Ascending aorta (tissue), 2 donors: ENCODE results near the gene ZNF398. TPM values are rescaled to one million over a fixed set of nuclear protein-coding genes. Genes with fewer than 3 reads are reported as not detected.

Source experiments
- DNase-seq, 2 donors: peaks; one replicate each; pipeline ENCODE4 v3.0.0-alpha.2; 2019; ENCODE audit warnings: low spot score in 2 of 2
- H3K27ac ChIP-seq, 2 donors: fragments of 200-600 bp; sonication (generic); one replicate each; pipeline ENCODE4 v1.5.1; 2016 to 2017; ENCODE audit warnings: mild to moderate bottlenecking in 1 of 2
- H3K27me3 ChIP-seq: fragments of 200-600 bp; sonication (generic); one replicate; pipeline ENCODE4 v1.5.1; 2017
- H3K36me3 ChIP-seq, 2 donors: fragments of 200-600 bp; sonication (generic); one replicate each; pipeline ENCODE4 v1.5.1; 2016
- H3K4me1 ChIP-seq, 2 donors: fragments of 200-600 bp; sonication (generic); one replicate each; pipeline ENCODE4 v1.5.1; 2016 to 2017; ENCODE audit warnings: mild to moderate bottlenecking in 1 of 2
- H3K4me3 ChIP-seq, 2 donors: fragments of 200-600 bp; sonication (generic); one replicate each; pipeline ENCODE4 v1.5.1; 2016 to 2017; ENCODE audit warnings: mild to moderate bottlenecking in 1 of 2
- H3K9me3 ChIP-seq, 2 donors: fragments of 200-600 bp; sonication (generic); one replicate each; pipeline ENCODE4 v1.5.1; 2016
- CTCF ChIP-seq, 3 experiments: fragments of 200-600 bp in 2 of 3; fragments of 450-650 bp in 1 of 3; sonication (generic) in 2 of 3; IDR thresholded peaks; one replicate each; pipeline ENCODE4 v1.5.1; 2016 to 2019; ENCODE audit warnings: antibody characterized with exemption in 3 of 3, mild to moderate bottlenecking in 1 of 3, moderate library complexity in 1 of 3
- intact Hi-C: fragments of 100-400 bp; cut with DNase I; formaldehyde crosslinking; loops from one replicate; pipeline ENCODE4 v1.15.1; 2023
- total RNA-seq: library from RNA; depleted of rRNA; stranded (reverse); fragments of >200 nt; gene quantifications from one replicate; pipeline ENCODE4 v1.1.0, GENCODE V29; 2016

The ZNF398 gene
- total RNA-seq, 1 donor from 2014 or later: 19.6 TPM

GRCh38 chr7:149104214-149104613 is 43.0 kb upstream of the ZNF398 start:
- TF ChIP-seq CTCF (IDR thresholded peaks at IDR 0.05): no peak
- Histone ChIP-seq H3K4me1 (no peaks in the 10 kb centered on the region), H3K36me3 (no peaks in the 10 kb centered on the region), H3K27ac (no peak overlapping the region), H3K4me3 (no peak overlapping the region), H3K27me3 (no peaks in the 10 kb centered on the region), H3K9me3 (no peaks in the 10 kb centered on the region)
- no peak for DNase-seq
- intact Hi-C loops: no loop called here

GRCh38 chr7:149104749-149105148 is 42.5 kb upstream of the ZNF398 start:
- Histone ChIP-seq H3K9me3 (no peaks in the 10 kb centered on the region), H3K4me3 (no peak overlapping the region), H3K27me3 (no peaks in the 10 kb centered on the region), H3K4me1 (no peaks in the 10 kb centered on the region), H3K27ac (no peak overlapping the region), H3K36me3 (no peaks in the 10 kb centered on the region)
- DNase-seq: no peak
- TF ChIP-seq CTCF (IDR thresholded peaks at IDR 0.05): no peak
- intact Hi-C loops: no loop called here

DNA sequence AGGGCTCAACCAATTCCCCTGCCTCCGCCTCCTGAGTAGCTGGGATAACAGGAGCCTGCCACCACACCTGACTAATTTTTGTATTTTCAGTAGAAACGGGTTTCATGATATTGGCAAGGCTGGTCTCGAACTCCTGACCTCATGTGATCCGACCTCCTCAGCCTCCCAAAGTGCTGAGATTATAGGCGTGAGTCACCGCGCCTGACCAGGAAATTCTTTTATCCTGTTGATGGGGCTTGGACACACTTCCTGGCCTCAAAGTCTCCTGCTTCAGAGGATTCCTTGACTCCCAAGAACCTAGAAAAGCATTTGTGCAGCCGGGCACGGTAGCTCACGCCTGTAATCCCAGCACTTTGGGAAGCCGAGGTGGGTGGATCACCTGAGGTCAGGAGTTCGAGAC is 37.3 kb upstream of the ZNF398 start:
- no peak overlapping the region for H3K27ac ChIP-seq
- H3K4me3 ChIP-seq: no peak overlapping the region
- H3K4me1 ChIP-seq: no peaks in the 10 kb centered on the region
- no peak for DNase-seq
- H3K9me3 ChIP-seq: no peaks in the 10 kb centered on the region
- no peaks in the 10 kb centered on the region for H3K36me3 ChIP-seq
- no peaks in the 10 kb centered on the region for H3K27me3 ChIP-seq
- no peak for TF ChIP-seq CTCF (IDR thresholded peaks at IDR 0.05)
- intact Hi-C loops: no loop called here

DNA sequence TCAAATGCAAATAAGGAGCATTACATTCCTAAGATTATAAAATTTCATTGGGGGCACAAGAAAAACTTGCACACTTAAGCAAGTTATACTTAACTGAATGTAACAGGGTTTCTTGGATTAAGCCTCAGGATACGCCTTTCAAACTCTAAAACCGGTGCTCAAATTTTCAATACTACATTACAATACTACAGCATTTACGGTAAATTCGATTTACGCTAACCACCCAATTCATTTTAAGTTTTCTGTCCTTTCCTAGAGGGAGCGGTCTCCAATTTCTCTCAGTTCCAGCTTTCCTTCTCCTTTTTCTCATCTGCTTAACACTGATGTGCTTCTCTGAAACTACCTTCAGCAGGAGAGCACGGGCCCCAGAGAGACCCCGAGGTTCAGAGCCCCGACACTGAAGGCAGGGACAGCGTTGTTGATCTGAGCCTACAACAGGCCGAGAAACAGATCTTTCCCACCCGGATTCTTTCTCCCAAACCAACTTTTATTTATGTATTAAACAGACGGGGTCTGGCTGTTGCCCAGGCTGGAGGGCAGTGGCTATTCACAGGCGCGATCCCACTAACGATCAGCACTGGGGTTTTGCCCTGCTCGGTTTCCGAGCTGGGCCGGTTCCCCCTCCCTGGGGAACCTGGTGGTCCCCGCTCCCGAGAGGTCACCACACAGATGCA is 21.9 kb upstream of the ZNF398 start:
- H3K9me3 ChIP-seq: no peaks in the 10 kb centered on the region
- H3K36me3 ChIP-seq: no peaks in the 10 kb centered on the region
- DNase-seq: no peak
- H3K4me1 ChIP-seq: peaks cover 6 to 8% of the 10 kb centered on the region in 2 donors
- H3K27ac ChIP-seq: peak overlapping the region; percentile 82 to 96
- intact Hi-C loops: loop anchor here (1.0 to 10.0 kb wide), 4 partner anchors 60 to 431 kb away; partner anchors contain the start of genes CUL1, EZH2 and ZNF282
- H3K27me3 ChIP-seq: no peaks in the 10 kb centered on the region
- peak overlapping the region; percentile 88 to 92 for H3K4me3 ChIP-seq
- no peak for TF ChIP-seq CTCF (IDR thresholded peaks at IDR 0.05)

GRCh38 chr7:149125863-149126661 is 21.2 kb upstream of the ZNF398 start, which contains the start of gene ZNF425:
Gene ZNF425 (minus strand): TSS chr7:149126324. CDS start chr7:149126213, 111 bp downstream.
- H3K27me3 ChIP-seq: no peaks in the 10 kb centered on the region
- peaks cover 6 to 8% of the 10 kb centered on the region in 2 donors for H3K4me1 ChIP-seq
- H3K9me3 ChIP-seq: no peaks in the 10 kb centered on the region
- H3K27ac ChIP-seq: peak within 1 kb of the TSS; percentile 82 to 96
- peak; percentile 49 to 96 for DNase-seq
- no peaks in the 10 kb centered on the region for H3K36me3 ChIP-seq
- intact Hi-C loops: loop anchor here (1.0 to 10.0 kb wide), 8 partner anchors 21 to 431 kb away; partner anchors contain the start of genes CUL1, EZH2, PDIA4 and ZNF212
- peak; percentile 96 to 97 (median 97) for TF ChIP-seq CTCF (IDR thresholded peaks at IDR 0.05)
- H3K4me3 ChIP-seq: peak within 1 kb of the TSS; percentile 88 to 92
